Hepatocyte (in vitro differentiated cells): ENCODE data around the gene TMEM132A.

Source experiments
- EZH2 ChIP-seq: fragments of 200-600 bp; sonication (generic); IDR thresholded peaks from 2 replicates; pipeline ENCODE4 v1.6.1; 2016; ENCODE audit warnings: antibody characterized with exemption, mild to moderate bottlenecking, borderline replicate concordance
- EZH2phosphoT487 ChIP-seq: fragments of 200-600 bp; sonication (generic); IDR thresholded peaks from one replicate; pipeline ENCODE4 v1.6.1; 2018; ENCODE audit warnings: antibody characterized with exemption, mild to moderate bottlenecking, low read depth, moderate library complexity; ENCODE audit not compliant: unreplicated experiment, severe bottlenecking
- TF ChIP-seq, protein P1 (sequence below): fragments of 200-600 bp; sonication (generic); IDR thresholded peaks from 2 replicates; pipeline ENCODE4 v1.5.1; 2016; ENCODE audit warnings: antibody characterized with exemption, mild to moderate bottlenecking; ENCODE audit not compliant: poor library complexity

GRCh38 chr11:60955571-60955970 is 31.3 kb downstream of the TMEM132A start:
- TF ChIP-seq, protein P1, sequence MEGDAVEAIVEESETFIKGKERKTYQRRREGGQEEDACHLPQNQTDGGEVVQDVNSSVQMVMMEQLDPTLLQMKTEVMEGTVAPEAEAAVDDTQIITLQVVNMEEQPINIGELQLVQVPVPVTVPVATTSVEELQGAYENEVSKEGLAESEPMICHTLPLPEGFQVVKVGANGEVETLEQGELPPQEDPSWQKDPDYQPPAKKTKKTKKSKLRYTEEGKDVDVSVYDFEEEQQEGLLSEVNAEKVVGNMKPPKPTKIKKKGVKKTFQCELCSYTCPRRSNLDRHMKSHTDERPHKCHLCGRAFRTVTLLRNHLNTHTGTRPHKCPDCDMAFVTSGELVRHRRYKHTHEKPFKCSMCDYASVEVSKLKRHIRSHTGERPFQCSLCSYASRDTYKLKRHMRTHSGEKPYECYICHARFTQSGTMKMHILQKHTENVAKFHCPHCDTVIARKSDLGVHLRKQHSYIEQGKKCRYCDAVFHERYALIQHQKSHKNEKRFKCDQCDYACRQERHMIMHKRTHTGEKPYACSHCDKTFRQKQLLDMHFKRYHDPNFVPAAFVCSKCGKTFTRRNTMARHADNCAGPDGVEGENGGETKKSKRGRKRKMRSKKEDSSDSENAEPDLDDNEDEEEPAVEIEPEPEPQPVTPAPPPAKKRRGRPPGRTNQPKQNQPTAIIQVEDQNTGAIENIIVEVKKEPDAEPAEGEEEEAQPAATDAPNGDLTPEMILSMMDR = no peak
- TF ChIP-seq EZH2 (no peak), EZH2phosphoT487 (no peak)
